ENCODE results near the gene HORMAD2. TPM values are rescaled to one million over a fixed set of nuclear protein-coding genes. Genes with fewer than 3 reads are reported as not detected.

The HORMAD2 gene
- total RNA-seq, 1 experiment from 2014 or later, result not detected

DNA sequence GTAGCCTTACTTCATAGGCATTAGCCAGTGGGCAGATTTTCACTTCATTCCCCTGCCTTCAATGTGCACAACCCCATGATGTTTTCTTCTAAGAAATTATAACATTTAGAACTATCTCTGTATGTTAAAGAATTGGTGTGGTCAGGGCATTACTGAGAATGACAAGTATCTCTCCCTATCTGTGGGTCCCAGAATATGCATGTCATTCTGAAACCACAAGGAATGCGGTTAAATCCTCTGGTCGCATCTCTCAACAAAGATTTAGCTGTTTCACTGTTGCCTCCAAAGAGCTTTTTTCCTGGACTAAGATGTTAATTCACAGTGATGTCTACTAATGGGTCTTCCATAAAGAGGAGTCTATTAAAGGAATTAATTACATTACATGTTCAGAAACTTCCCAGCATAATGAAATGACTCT is 103.6 kb downstream of the HORMAD2 start:
- peaks cover 27% of the 10 kb centered on the region for H3K4me1 Mint-ChIP-seq
- ATAC-seq (no peak), DNase-seq (ENCODE audit: low spot score) (no peak)
- no peak overlapping the region for H3K4me3 Mint-ChIP-seq
- H3K36me3 Mint-ChIP-seq, result no peaks in the 10 kb centered on the region
- no peaks in the 10 kb centered on the region for H3K9me3 Mint-ChIP-seq
- ChIA-PET POLR2A (no interaction called here), CTCF (no interaction called here)
- H3K27ac Mint-ChIP-seq, result no peak overlapping the region
- H3K27me3 Mint-ChIP-seq (ENCODE audit: low read depth), result peaks cover 12% of the 10 kb centered on the region
- no peak for TF ChIP-seq TCF7 (CRISPR knock-in tag; IDR thresholded peaks at IDR 0.05; ENCODE audit: low read depth)
- no peak for TF ChIP-seq SP1 (CRISPR knock-in tag; conservative IDR thresholded peaks at IDR 0.05)
- no peak for TF ChIP-seq ZNF138 (CRISPR knock-in tag; conservative IDR thresholded peaks at IDR 0.05)
- no peak for TF ChIP-seq EMX1 (CRISPR knock-in tag; IDR thresholded peaks at IDR 0.05)
- TF ChIP-seq, protein P1, sequence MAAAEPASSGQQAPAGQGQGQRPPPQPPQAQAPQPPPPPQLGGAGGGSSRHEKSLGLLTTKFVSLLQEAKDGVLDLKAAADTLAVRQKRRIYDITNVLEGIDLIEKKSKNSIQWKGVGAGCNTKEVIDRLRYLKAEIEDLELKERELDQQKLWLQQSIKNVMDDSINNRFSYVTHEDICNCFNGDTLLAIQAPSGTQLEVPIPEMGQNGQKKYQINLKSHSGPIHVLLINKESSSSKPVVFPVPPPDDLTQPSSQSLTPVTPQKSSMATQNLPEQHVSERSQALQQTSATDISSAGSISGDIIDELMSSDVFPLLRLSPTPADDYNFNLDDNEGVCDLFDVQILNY (CRISPR knock-in tag; IDR thresholded peaks at IDR 0.05), result no peak
- no peak for TF ChIP-seq NFE2L1 (CRISPR knock-in tag; IDR thresholded peaks at IDR 0.05)
- TF ChIP-seq, protein P2, sequence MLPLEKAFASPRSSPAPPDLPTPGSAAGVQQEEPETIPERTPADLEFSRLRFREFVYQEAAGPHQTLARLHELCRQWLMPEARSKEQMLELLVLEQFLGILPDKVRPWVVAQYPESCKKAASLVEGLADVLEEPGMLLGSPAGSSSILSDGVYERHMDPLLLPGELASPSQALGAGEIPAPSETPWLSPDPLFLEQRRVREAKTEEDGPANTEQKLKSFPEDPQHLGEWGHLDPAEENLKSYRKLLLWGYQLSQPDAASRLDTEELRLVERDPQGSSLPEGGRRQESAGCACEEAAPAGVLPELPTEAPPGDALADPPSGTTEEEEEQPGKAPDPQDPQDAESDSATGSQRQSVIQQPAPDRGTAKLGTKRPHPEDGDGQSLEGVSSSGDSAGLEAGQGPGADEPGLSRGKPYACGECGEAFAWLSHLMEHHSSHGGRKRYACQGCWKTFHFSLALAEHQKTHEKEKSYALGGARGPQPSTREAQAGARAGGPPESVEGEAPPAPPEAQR (CRISPR knock-in tag; IDR thresholded peaks at IDR 0.05), result no peak

DNA sequence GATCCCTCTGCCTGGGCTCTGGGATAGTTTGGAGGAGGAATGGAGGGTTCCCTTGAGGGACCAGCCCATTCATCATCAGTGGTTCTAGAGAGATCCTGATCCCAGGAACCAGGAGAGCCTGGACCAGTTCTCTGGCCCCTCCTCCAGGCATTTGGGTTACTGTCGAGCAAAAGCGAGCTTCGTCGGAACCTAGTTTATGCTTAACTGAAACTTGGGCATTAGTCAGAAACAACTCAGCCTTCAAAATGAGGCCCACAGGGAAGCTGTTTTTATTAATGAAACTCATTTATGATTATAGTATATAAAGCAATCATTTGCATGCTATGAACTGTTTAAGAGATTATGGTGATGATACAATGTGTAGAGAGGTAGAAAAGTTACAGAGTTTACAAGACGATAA is 104.9 kb downstream of the HORMAD2 start:
- H3K36me3 Mint-ChIP-seq, result no peaks in the 10 kb centered on the region
- no peak for DNase-seq (ENCODE audit: low spot score)
- no peaks in the 10 kb centered on the region for H3K9me3 Mint-ChIP-seq
- peaks cover 18% of the 10 kb centered on the region for H3K27me3 Mint-ChIP-seq (ENCODE audit: low read depth)
- no peak for ATAC-seq
- TF ChIP-seq, protein P3, sequence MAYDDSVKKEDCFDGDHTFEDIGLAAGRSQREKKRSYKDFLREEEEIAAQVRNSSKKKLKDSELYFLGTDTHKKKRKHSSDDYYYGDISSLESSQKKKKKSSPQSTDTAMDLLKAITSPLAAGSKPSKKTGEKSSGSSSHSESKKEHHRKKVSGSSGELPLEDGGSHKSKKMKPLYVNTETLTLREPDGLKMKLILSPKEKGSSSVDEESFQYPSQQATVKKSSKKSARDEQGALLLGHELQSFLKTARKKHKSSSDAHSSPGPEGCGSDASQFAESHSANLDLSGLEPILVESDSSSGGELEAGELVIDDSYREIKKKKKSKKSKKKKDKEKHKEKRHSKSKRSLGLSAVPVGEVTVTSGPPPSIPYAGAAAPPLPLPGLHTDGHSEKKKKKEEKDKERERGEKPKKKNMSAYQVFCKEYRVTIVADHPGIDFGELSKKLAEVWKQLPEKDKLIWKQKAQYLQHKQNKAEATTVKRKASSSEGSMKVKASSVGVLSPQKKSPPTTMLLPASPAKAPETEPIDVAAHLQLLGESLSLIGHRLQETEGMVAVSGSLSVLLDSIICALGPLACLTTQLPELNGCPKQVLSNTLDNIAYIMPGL (CRISPR knock-in tag; IDR thresholded peaks at IDR 0.05), result no peak
- no peak for TF ChIP-seq CREM (CRISPR knock-in tag; IDR thresholded peaks at IDR 0.05)
- TF ChIP-seq TCF7 (CRISPR knock-in tag; IDR thresholded peaks at IDR 0.05; ENCODE audit: low read depth), result no peak
- TF ChIP-seq, protein P4, sequence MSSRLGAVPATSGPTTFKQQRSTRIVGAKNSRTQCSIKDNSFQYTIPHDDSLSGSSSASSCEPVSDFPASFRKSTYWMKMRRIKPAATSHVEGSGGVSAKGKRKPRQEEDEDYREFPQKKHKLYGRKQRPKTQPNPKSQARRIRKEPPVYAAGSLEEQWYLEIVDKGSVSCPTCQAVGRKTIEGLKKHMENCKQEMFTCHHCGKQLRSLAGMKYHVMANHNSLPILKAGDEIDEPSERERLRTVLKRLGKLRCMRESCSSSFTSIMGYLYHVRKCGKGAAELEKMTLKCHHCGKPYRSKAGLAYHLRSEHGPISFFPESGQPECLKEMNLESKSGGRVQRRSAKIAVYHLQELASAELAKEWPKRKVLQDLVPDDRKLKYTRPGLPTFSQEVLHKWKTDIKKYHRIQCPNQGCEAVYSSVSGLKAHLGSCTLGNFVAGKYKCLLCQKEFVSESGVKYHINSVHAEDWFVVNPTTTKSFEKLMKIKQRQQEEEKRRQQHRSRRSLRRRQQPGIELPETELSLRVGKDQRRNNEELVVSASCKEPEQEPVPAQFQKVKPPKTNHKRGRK (CRISPR knock-in tag; IDR thresholded peaks at IDR 0.05; ENCODE audit: borderline replicate concordance), result no peak
- TF ChIP-seq, protein P5, sequence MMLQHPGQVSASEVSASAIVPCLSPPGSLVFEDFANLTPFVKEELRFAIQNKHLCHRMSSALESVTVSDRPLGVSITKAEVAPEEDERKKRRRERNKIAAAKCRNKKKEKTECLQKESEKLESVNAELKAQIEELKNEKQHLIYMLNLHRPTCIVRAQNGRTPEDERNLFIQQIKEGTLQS (CRISPR knock-in tag; conservative IDR thresholded peaks at IDR 0.05), result no peak
- TF ChIP-seq NR1H2 (CRISPR knock-in tag; IDR thresholded peaks at IDR 0.05), result no peak
- TF ChIP-seq, protein P6, sequence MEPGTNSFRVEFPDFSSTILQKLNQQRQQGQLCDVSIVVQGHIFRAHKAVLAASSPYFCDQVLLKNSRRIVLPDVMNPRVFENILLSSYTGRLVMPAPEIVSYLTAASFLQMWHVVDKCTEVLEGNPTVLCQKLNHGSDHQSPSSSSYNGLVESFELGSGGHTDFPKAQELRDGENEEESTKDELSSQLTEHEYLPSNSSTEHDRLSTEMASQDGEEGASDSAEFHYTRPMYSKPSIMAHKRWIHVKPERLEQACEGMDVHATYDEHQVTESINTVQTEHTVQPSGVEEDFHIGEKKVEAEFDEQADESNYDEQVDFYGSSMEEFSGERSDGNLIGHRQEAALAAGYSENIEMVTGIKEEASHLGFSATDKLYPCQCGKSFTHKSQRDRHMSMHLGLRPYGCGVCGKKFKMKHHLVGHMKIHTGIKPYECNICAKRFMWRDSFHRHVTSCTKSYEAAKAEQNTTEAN (CRISPR knock-in tag; IDR thresholded peaks at IDR 0.05), result no peak
- no peak for TF ChIP-seq TP53 (CRISPR knock-in tag; IDR thresholded peaks at IDR 0.05)
- TF ChIP-seq GABPB1 (CRISPR knock-in tag; IDR thresholded peaks at IDR 0.05), result no peak
- no peak for TF ChIP-seq OVOL2 (CRISPR knock-in tag; IDR thresholded peaks at IDR 0.05; ENCODE audit: borderline replicate concordance)
- no peak for TF ChIP-seq ELF4 (CRISPR knock-in tag; IDR thresholded peaks at IDR 0.05; ENCODE audit: low read depth)
- H3K4me1 Mint-ChIP-seq, result peaks cover 30% of the 10 kb centered on the region
- CTCF ChIA-PET, result no interaction called here
- POLR2A ChIA-PET, result no interaction called here
- H3K27ac Mint-ChIP-seq, result no peak overlapping the region
- no peak overlapping the region for H3K4me3 Mint-ChIP-seq
